Measurements from ENCODE around the gene TBCD.

Gene TBCD

DNA sequence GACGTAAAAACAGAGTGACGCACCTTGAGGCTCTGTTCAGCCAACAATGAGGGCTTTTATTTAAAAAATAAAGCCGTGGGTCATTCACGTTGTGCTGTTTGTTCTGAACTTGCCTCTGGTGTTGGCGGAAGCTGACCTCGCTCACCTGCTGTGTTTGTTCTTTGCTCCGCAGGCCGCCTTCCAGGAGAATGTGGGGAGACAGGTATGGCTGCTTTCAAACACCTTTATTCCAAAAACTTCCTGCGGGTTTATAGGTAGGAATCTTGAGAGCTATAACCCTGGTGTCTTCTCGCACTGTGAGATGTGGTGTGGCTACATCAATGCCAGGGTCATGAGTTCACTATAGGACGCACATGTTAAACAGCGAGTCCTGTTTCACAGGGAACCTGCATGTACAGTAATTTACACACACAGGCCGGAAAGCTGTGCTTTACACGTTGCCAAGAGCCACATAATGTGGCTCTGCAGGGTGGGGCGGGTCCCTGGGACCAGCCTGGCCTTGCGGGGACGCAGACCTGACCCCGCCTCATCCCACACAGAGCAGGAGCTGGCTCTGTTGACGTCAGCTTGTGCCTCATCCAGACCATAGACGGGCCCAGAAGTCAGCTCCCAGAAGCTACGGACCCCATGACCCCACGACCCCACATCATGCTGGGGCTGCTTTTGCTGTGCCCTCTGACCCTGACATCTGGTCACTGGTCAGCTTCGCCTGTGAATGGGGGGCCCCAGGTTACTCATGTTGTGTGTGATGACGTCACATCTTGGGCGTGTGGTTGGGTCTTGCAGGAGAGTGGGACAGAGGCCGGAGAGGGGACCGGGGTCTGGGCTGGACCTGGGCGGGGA lies 137.9 kb downstream of the TBCD start:
- DNase-seq: no peak

DNA sequence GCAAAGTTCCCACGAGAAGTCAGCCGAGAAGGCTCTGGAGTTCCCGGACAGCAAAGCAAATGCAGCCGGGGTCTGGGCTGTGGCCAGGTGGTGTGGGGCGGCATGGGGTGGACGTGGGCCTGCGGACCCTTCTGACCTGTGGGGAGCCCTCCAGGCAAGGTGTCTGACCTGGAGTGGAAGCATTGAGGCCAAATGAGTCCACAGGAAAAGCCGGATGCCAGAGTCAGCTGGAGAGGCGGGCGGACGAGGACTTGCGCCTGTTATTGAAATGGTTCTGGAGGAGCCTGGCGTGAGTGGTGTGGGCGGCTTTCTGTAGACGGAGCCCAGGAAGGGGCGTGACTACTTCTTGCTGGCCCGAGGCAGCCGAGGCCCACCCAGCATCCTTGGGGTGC lies 138.5 kb downstream of the TBCD start:
- no peak for DNase-seq

DNA sequence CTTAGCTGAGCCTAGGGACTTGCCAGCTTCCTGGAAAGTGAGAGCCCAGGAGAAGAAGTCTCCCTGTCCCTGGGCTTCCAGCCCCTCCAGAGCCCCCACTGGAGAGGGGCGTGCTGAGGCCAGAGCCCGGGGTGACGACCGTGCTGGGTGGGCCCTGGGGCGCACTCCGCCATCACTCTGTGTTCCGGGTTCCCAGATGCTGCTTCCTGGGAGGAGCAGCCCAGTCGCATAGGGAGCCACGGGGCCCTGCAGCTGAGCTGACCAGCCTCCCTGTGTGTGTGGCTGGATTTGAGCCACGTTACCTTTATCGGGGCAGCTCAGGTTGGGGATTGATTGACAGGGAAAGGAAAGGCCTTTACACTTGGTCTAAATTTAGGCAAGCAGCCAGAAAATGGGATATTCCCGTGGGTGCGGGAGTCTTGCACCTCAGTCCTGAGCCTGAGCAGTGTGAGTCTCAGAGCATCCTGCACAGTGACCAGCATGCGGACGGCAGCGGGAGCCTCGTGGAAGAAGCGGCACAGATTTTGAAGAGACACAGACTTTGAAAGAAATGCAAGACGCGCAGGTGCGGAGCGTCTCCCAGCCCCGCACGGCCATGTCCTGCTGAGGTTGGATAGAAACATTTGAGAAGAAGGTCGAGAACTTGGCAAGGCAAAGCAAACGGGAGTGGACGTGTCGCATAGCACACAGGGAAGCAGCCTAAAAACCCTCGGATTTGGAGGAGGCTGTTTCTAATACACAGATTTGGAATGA lies 139.2 kb downstream of the TBCD start:
- no peak for DNase-seq

- DNase-seq: no peak
These were observed 140.0 kb downstream of the TBCD start for GRCh38 chr17:82891911-82892310.

DNA sequence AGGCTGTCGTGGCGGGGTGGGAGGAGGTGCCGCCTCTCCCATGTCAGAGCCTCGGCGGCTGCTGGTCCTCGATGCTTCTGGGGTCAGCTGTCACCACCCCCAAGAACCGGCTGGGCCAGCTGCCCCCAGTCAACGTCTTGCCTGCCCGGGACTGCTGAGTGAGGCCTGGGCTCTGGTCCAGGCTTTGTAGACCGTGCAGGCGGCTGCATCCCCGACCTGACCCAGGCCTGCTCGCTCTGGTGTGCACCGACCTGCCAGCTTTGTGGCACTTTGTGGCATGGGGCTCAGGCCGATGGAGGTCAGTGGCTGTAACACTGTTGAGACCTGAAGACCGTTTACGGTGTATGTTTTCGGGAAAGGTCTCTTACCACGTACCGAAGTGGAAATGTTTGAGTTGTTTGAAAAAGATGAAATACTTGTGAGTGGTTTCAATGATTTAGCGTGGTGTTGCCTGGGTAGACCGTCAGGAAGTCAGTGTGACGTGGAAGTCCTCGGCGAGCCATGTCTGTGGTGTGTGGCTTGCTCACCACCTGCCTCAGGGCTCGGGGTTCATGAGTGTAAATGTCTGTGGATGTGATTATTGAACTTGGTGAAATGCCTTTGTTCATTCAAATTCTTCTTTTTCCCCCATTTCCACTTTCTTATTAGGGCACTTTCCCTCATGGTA lies 141.2 kb downstream of the TBCD start:
- no peak for DNase-seq

DNA sequence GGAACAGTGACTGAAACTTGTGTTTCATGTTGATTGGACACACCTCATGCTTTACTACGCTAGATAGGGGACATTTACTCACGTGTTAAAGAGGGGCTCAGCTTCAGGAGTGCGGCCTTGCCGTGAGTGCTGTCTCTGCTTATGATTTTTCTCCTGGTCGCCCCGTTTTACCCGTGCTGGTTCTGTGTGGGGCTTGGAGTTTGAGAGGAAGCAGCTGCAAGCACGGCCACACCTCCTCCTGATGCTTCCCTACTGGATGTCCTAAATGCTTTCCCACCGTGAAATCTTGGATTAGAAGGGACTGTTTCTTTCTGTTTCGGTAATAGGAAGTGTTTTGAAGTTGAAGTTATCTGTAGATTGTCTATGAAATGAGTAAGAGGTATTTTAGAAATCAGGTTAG lies 141.9 kb downstream of the TBCD start:
- no peak for DNase-seq

DNA sequence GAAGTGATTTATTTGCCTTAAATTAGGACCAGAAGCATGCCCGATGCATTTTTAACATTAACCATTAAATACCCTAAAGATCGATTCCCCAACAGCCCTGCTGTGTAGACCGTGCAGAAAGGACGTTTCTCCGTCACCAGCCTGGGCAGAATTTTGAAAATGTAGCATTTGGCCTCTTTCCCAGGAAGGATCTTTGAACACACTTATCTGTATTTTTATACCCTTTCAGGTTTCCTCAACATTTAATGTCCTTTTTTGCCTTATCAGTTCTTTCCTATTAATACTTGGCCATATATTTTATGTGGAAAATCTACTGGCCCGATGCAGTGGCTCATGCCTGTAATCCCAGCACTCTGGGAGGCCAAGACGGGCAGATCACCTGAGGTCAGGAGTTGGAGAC lies 142.5 kb downstream of the TBCD start:
- DNase-seq: no peak

DNA sequence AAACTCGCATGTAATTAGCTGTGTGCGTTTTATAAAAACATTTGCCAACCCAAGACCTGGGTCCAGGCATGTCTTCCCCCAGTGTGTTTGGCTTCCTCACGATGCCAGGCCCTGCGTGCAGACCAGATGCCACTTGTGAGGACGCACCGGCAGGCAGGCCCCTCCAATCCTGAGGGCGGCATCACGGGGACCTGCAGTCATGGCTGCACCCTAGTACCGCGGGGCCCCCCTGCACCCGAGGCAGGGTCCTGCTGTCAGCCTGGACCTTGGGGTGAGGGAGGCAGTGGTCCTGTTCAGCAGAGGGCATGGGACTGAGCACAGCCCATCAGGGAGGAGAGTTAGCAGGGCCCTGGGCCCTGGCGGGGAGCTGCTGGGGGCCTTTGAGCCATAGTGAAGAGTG lies 143.2 kb downstream of the TBCD start:
- no peak for DNase-seq

- DNase-seq: no peak
These were observed 144.5 kb downstream of the TBCD start for GRCh38 chr17:82896071-82897000.

DNA sequence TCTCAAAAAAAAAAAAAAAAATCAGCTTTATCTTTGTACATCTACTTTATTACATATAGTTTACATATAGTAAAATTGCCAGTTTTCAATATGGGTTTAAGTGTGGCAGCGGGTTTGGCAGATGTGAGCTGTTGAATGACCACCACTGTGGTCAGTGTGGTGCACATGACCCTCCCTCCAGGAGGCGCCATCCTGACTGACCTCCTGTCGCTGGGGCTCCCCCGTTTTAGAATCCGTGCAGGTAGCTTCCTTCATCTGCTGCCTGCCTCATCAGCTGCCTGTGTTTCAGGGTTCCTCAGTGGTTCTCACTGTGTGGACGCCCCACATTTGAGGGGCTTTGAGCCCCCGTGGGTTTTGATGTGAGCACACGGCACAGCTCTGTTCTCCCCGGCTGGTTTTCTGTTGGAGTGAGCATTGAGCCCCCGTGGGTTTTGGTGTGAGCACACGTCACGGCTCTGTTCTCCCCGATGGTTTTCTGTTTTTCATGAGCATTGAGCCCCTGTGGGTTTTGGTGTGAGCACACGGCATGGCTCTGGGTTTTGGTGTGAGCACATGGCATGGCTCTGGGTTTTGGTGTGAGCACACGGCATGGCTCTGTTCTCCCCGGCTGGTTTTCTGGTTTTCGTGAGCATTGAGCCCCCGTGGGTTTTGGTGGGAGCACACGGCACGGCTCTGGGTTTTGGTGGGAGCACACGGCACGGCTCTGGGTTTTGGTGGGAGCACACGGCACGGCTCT lies 145.8 kb downstream of the TBCD start:
- DNase-seq: no peak

GRCh38 chr17:82898976-82899514 lies 147.2 kb downstream of the TBCD start:
- no peak for DNase-seq

- DNase-seq: no peak
These were observed 148.1 kb downstream of the TBCD start for GRCh38 chr17:82899941-82900340.

DNA sequence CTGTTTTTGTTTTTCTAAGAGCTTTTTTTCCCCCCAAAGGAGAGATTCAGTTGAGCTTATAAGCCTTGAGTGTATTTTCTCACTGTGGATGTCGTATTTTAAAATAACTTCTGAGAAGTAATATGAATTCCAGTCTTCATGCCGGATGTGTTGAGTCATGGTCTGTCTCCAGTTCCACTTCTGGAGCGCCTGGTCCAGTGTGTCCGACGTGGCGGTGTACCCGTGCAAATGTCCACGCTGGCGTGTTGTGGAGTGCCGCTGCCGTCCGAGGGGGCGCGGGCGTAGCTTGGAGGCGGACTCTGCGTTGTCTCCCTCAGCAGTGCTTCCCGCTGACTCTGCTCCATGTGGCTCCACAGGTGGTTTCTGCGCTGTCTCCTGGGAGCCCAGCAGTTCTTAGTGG lies 148.9 kb downstream of the TBCD start:
- no peak for DNase-seq

GRCh38 chr17:82901356-82901755 lies 149.5 kb downstream of the TBCD start:
- no peak for DNase-seq

DNA sequence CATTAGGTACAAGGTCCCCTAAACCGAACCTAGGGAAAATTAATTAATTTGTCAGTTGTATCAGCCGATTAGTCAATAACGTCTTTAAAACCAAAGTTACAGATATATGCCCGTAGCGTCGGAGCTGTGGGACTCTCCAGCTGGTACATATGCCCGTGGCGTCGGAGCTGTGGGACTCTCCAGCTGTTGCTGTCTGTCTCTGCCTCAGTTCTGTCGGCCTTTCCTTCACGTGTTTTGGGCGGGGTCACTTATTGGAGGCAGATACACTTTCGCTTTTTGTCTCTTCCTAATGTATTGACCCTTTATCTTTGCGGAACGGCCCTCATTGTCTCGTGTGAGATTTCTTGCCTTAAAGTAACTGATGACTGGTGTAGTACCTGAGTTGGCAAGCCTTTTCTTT lies 150.0 kb downstream of the TBCD start:
- no peak for DNase-seq

DNA sequence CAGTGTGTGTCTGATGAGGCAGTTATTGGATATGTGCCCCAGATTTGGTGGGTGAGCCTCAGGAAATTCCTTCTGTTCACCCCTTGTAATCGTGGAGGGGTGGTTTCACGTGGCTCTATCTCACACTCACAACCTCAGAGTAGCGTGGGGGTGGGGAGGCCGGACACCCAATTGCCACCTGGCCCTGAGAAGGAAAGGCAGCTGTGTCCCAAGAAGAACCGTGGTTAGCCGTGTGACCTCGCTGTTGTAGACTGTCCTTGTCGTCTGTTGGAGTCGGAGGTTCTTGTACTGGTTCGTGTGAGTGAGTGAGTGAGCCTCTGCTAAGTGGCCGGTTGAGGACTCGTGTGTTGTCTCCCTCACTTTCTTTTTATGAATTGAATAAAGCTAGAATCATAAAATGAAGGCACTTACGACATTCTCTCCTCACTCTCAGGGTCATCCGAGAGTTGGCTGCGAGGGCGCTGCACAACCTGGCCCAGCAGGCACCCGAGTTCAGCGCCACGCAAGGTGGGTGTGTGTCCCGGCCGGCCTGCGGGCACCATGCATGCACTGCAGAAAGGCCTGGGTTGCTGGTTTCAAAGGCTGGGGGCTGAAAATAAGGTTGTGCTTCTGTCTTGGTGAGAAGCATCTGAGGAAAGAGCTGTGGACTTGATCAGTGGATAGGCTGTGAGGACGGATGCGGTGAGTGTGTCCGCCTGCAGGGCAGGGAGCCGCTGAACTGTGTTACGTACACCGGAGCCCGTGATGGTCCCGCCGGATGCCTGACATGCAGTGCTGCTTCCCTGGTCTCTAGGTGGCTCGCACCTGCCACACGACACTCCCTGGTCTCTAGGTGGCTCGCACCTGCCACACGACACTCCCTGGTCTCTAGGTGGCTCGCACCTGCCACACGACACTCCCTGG lies 151.4 kb downstream of the TBCD start:
- DNase-seq: no peak

GRCh38 chr17:82905130-82905529 lies 153.3 kb downstream of the TBCD start:
- no peak for DNase-seq

- no peak for DNase-seq
These were observed 156.1 kb downstream of the TBCD start for GRCh38 chr17:82907797-82908542.

- no peak for DNase-seq
These were observed 156.8 kb downstream of the TBCD start for GRCh38 chr17:82908543-82909160.
